Neural cell (in vitro differentiated cells): ENCODE results near the gene SPSB3. TPM values are rescaled to one million over a fixed set of nuclear protein-coding genes. Genes with fewer than 3 reads are reported as not detected.

Source experiments
- H2AFZ ChIP-seq: fragments of 200-600, 300-800 bp; sonication (generic), shearing (Covaris generic); 2 replicates; pipeline ENCODE4 v1.6.0; 2014; ENCODE audit warnings: low read depth, mild to moderate bottlenecking, antibody characterized with exemption, low read length, moderate library complexity
- H3F3A ChIP-seq: fragments of 200-600 bp; shearing (Covaris generic); 2 replicates; pipeline ENCODE4 v1.6.1; 2016; ENCODE audit warnings: mild to moderate bottlenecking, moderate library complexity, mixed read lengths, antibody characterized with exemption, low read length; ENCODE audit not compliant: insufficient read depth, poor library complexity, severe bottlenecking
- H3K27ac ChIP-seq: fragments of 200-600, 300-800 bp; sonication (generic), shearing (Covaris generic); 2 replicates; pipeline ENCODE4 v1.5.1; 2014; ENCODE audit warnings: mild to moderate bottlenecking, low read length, moderate library complexity
- H3K27me3 ChIP-seq: fragments of 300-800, 200-600 bp; sonication (generic), shearing (Covaris generic); 2 replicates; pipeline ENCODE4 v1.6.0; 2014; ENCODE audit warnings: mild to moderate bottlenecking, low read depth, low read length, moderate library complexity; ENCODE audit not compliant: insufficient read depth
- H3K36me3 ChIP-seq: fragments of 300-800, 200-600 bp; sonication (generic), shearing (Covaris generic); 2 replicates; pipeline ENCODE4 v1.5.1; 2014; ENCODE audit warnings: mild to moderate bottlenecking, antibody characterized with exemption, low read length, moderate library complexity; ENCODE audit not compliant: insufficient read depth
- H3K4me2 ChIP-seq: fragments of 300-800, 200-600 bp; sonication (generic), shearing (Covaris generic); 2 replicates; pipeline ENCODE4 v1.6.0; 2014; ENCODE audit warnings: mild to moderate bottlenecking, low read length
- H3K4me3 ChIP-seq: fragments of 300-800, 200-600 bp; sonication (generic), shearing (Covaris generic); 2 replicates; pipeline ENCODE4 v1.5.1; 2014; ENCODE audit warnings: mild to moderate bottlenecking, low read length, moderate library complexity
- H3K79me2 ChIP-seq: fragments of 200-600 bp; shearing (Covaris generic); replicated peaks from 2 replicates; pipeline ENCODE4 v1.6.0; 2014; ENCODE audit warnings: mild to moderate bottlenecking, low read length, moderate library complexity; ENCODE audit not compliant: insufficient read depth
- H3K9ac ChIP-seq: fragments of 300-800, 200-600 bp; sonication (generic), shearing (Covaris generic); 2 replicates; pipeline ENCODE4 v1.6.1; 2016; ENCODE audit warnings: mild to moderate bottlenecking, low read length, mixed read lengths
- H3K9me2 ChIP-seq: fragments of 200-600 bp; shearing (Covaris generic); 2 replicates; pipeline ENCODE4 v1.6.1; 2016; ENCODE audit warnings: mild to moderate bottlenecking, low read length, mixed read lengths; ENCODE audit not compliant: insufficient read depth
- H3K9me3 ChIP-seq: fragments of 200-600, 300-800 bp; sonication (generic), shearing (Covaris generic); 2 replicates; pipeline ENCODE4 v1.6.1; 2016; ENCODE audit warnings: mild to moderate bottlenecking, mixed run types, low read length, moderate library complexity, mixed read lengths
- H4K20me1 ChIP-seq: fragments of 200-600 bp; shearing (Covaris generic); 2 replicates; pipeline ENCODE4 v1.6.1; 2016; ENCODE audit warnings: mild to moderate bottlenecking, mixed run types; ENCODE audit not compliant: insufficient read depth
- EP300 ChIP-seq: fragments of 450-650 bp; conservative IDR thresholded peaks from 2 replicates; pipeline ENCODE4 v1.6.1; 2014; ENCODE audit warnings: antibody characterized with exemption, mild to moderate bottlenecking, moderate library complexity; ENCODE audit not compliant: poor library complexity, severe bottlenecking
- EZH2 ChIP-seq: fragments of 200-600, 300-800 bp; shearing (Covaris generic), sonication (generic); IDR thresholded peaks from 2 replicates; pipeline ENCODE4 v1.6.1; 2014; ENCODE audit warnings: antibody characterized with exemption, low read length, borderline replicate concordance, mild to moderate bottlenecking; ENCODE audit not compliant: insufficient read depth, poor library complexity, severe bottlenecking
- MXI1 ChIP-seq: fragments of 450-650 bp; conservative IDR thresholded peaks from 2 replicates; pipeline ENCODE4 v1.6.1; 2014; ENCODE audit warnings: antibody characterized with exemption, mild to moderate bottlenecking; ENCODE audit not compliant: poor library complexity, severe bottlenecking
- POLR2AphosphoS5 ChIP-seq: IDR thresholded peaks from 2 replicates; pipeline ENCODE4 v1.6.1; 2012
- RAD21 ChIP-seq: fragments of 450-650 bp; conservative IDR thresholded peaks from 2 replicates; pipeline ENCODE4 v1.6.1; 2014; ENCODE audit warnings: antibody characterized with exemption, mild to moderate bottlenecking, moderate library complexity
- REST ChIP-seq: IDR thresholded peaks from 2 replicates; pipeline ENCODE4 v1.6.1; 2012; ENCODE audit warnings: borderline replicate concordance
- SMC3 ChIP-seq: fragments of 450-650 bp; conservative IDR thresholded peaks from 2 replicates; pipeline ENCODE4 v1.6.1; 2014; ENCODE audit warnings: antibody characterized with exemption, mild to moderate bottlenecking, moderate library complexity; ENCODE audit not compliant: poor library complexity
- TAF1 ChIP-seq: IDR thresholded peaks from 2 replicates; pipeline ENCODE4 v1.6.1; 2012; ENCODE audit warnings: low read depth
- polyA plus RNA-seq: library from polyadenylated mRNA; depleted of rRNA; stranded (reverse); fragments of >200 nt; gene quantifications from 2 replicates; pipeline ENCODE4 v1.2.3, GENCODE V29; 2014
- TF ChIP-seq, protein P1 (sequence below): fragments of 450-650 bp; IDR thresholded peaks from 2 replicates; pipeline ENCODE4 v1.5.1; 2014; ENCODE audit warnings: antibody characterized with exemption, mild to moderate bottlenecking, moderate library complexity; ENCODE audit not compliant: poor library complexity, severe bottlenecking

The SPSB3 gene
- polyA plus RNA-seq, 1 donor from 2014 or later: 315 TPM

- H4K20me1 ChIP-seq: no peaks in the 10 kb centered on the region
- TF ChIP-seq REST: no peak
- no peak for TF ChIP-seq POLR2AphosphoS5
- no peak for TF ChIP-seq EP300
- TF ChIP-seq RAD21: no peak
- TF ChIP-seq, protein P1, sequence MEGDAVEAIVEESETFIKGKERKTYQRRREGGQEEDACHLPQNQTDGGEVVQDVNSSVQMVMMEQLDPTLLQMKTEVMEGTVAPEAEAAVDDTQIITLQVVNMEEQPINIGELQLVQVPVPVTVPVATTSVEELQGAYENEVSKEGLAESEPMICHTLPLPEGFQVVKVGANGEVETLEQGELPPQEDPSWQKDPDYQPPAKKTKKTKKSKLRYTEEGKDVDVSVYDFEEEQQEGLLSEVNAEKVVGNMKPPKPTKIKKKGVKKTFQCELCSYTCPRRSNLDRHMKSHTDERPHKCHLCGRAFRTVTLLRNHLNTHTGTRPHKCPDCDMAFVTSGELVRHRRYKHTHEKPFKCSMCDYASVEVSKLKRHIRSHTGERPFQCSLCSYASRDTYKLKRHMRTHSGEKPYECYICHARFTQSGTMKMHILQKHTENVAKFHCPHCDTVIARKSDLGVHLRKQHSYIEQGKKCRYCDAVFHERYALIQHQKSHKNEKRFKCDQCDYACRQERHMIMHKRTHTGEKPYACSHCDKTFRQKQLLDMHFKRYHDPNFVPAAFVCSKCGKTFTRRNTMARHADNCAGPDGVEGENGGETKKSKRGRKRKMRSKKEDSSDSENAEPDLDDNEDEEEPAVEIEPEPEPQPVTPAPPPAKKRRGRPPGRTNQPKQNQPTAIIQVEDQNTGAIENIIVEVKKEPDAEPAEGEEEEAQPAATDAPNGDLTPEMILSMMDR: no peak
- no peak for TF ChIP-seq TAF1
- TF ChIP-seq EZH2: no peak
- no peak for TF ChIP-seq SMC3
- no peak for TF ChIP-seq MXI1
- no peaks in the 10 kb centered on the region for H3K36me3 ChIP-seq
These were observed 20.0 kb downstream of the SPSB3 start for GRCh38 chr16:1762196-1762878.

GRCh38 chr16:1761751-1762150 lies 20.6 kb downstream of the SPSB3 start:
- H3K27ac ChIP-seq: no peak overlapping the region
- H3K4me2 ChIP-seq: no peak overlapping the region
- no peak overlapping the region for H3K4me3 ChIP-seq
- H3K9me3 ChIP-seq: no peaks in the 10 kb centered on the region
- H3K36me3 ChIP-seq: no peaks in the 10 kb centered on the region
- H4K20me1 ChIP-seq: no peaks in the 10 kb centered on the region
- no peaks in the 10 kb centered on the region for H3K79me2 ChIP-seq
- no peaks in the 10 kb centered on the region for H3K27me3 ChIP-seq
- no peak overlapping the region for H3K9ac ChIP-seq
- no peaks in the 10 kb centered on the region for H3F3A ChIP-seq
- TF ChIP-seq REST: no peak
- no peak for TF ChIP-seq EZH2
- no peak for TF ChIP-seq POLR2AphosphoS5
- TF ChIP-seq EP300: no peak
- no peak for TF ChIP-seq MXI1
- TF ChIP-seq, protein P1: no peak
- TF ChIP-seq RAD21: no peak
- no peaks in the 10 kb centered on the region for H3K9me2 ChIP-seq
- H2AFZ ChIP-seq: no peak overlapping the region

More at GRCh38 chr16:1762196-1762878, 20.0 kb downstream of the SPSB3 start:
- Histone ChIP-seq H3K9me3 (no peaks in the 10 kb centered on the region), H2AFZ (no peak overlapping the region), H3K4me2 (no peak overlapping the region), H3K4me3 (no peak overlapping the region), H3F3A (no peaks in the 10 kb centered on the region), H3K27ac (no peak overlapping the region), H3K9ac (no peak overlapping the region), H3K79me2 (no peaks in the 10 kb centered on the region), H3K9me2 (no peaks in the 10 kb centered on the region), H3K27me3 (no peaks in the 10 kb centered on the region)
